DOHH2 (cell line): ENCODE results near the gene SHCBP1L.

Experiments
- H3F3A ChIP-seq: fragments of 200-600 bp; sonication (generic), shearing (Covaris generic); 2 replicates; pipeline ENCODE4 v1.6.0; 2016; ENCODE audit warnings: antibody characterized with exemption, mild to moderate bottlenecking; ENCODE audit not compliant: control insufficient read depth, insufficient read depth
- H3K27ac ChIP-seq: fragments of 200-600 bp; sonication (generic); 2 replicates; pipeline ENCODE4 v1.5.1; 2014; ENCODE audit warnings: low read depth, mild to moderate bottlenecking, low read length, moderate library complexity
- H3K27me3 ChIP-seq: fragments of 200-600 bp; sonication (generic); 2 replicates; pipeline ENCODE4 v1.6.1; 2014; ENCODE audit warnings: mild to moderate bottlenecking, low read length, mixed read lengths; ENCODE audit not compliant: control insufficient read depth
- H3K36me3 ChIP-seq: fragments of 200-600 bp; sonication (generic); 2 replicates; pipeline ENCODE4 v1.6.1; 2014; ENCODE audit warnings: mild to moderate bottlenecking, low read length, moderate library complexity, mixed read lengths; ENCODE audit not compliant: control insufficient read depth
- H3K4me1 ChIP-seq: fragments of 200-600 bp; sonication (generic); 2 replicates; pipeline ENCODE4 v1.6.1; 2014; ENCODE audit warnings: mild to moderate bottlenecking, low read length, mixed read lengths; ENCODE audit not compliant: control insufficient read depth
- H3K4me2 ChIP-seq: fragments of 200-600 bp; sonication (generic); 2 replicates; pipeline ENCODE4 v1.6.0; 2014; ENCODE audit warnings: mild to moderate bottlenecking, low read length, moderate library complexity
- H3K4me3 ChIP-seq: fragments of 200-600 bp; sonication (generic); 2 replicates; pipeline ENCODE4 v1.5.1; 2014; ENCODE audit warnings: mild to moderate bottlenecking, low read length, mixed read lengths
- H3K79me2 ChIP-seq: fragments of 200-600 bp; sonication (generic); 2 replicates; pipeline ENCODE4 v1.6.1; 2014; ENCODE audit warnings: mild to moderate bottlenecking, low read length, mixed read lengths; ENCODE audit not compliant: control insufficient read depth
- H3K9me2 ChIP-seq: fragments of 200-600 bp; sonication (generic); replicated peaks from 2 replicates; pipeline ENCODE4 v1.6.1; 2014; ENCODE audit warnings: mild to moderate bottlenecking, low read length, mixed read lengths; ENCODE audit not compliant: control insufficient read depth
- H3K9me3 ChIP-seq: fragments of 200-600 bp; sonication (generic); 2 replicates; pipeline ENCODE4 v1.6.1; 2014; ENCODE audit warnings: antibody characterized with exemption, low read length, mixed read lengths; ENCODE audit not compliant: control insufficient read depth, insufficient read depth
- H4K20me1 ChIP-seq: fragments of 200-600 bp; sonication (generic); 2 replicates; pipeline ENCODE4 v1.6.0; 2014; ENCODE audit warnings: low read depth, mild to moderate bottlenecking, antibody characterized with exemption, low read length, moderate library complexity; ENCODE audit not compliant: control insufficient read depth, insufficient read depth
- EZH2phosphoT487 ChIP-seq: fragments of 200-600 bp; sonication (generic); IDR thresholded peaks from 2 replicates; pipeline ENCODE4 v1.6.1; 2017; ENCODE audit warnings: borderline replicate concordance, mild to moderate bottlenecking, antibody characterized with exemption, low read length, moderate library complexity, mixed read lengths
- TF ChIP-seq, protein P1 (sequence below): fragments of 200-600 bp; sonication (generic); IDR thresholded peaks from one replicate; pipeline ENCODE4 v1.5.1; 2014; ENCODE audit warnings: antibody characterized with exemption, mild to moderate bottlenecking, low read depth, low read length; ENCODE audit not compliant: poor library complexity, severe bottlenecking

Gene SHCBP1L

DNA sequence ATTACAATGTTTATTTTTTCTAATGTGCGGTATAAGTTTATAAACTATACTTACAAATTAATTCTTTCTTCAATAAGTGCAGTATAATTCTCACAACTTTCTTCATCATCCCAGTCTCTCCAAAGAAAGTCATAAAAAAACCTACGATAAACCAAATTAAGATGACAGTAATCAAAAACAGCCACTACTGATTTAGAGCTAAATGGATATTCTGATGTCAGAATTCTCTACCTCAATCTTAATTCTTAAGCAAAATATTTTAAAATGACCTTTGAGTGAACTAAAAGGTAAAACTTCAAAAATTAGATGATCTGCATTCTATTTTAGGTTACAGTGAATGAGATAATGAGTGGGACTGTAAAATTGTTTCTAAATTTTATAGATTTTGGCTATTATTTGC is 13.6 kb downstream of the SHCBP1L start:
- H3K79me2 ChIP-seq, result no peaks in the 10 kb centered on the region
- no peak overlapping the region for H3K27ac ChIP-seq

DNA sequence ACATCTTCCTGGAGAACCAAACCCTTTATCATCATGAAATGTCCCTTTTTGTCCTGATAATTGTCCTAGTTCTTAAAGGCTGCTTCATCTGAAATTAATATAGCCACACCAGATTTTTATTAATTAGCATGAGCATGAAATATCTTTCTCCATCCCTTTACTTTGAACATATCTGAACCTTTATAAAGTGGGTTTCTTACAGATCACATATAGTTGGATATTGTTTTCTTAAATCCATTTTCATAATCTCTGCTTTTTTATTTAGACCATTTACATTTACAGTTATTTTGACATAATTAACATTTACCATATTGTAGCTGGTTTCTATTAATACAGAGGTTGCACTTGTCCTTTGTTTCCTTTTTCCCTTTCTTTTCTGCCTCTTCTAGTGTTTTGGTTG is 17.2 kb downstream of the SHCBP1L start:
- no peak overlapping the region for H3K4me2 ChIP-seq
- no peaks in the 10 kb centered on the region for H3K4me1 ChIP-seq
- H3F3A ChIP-seq, result no peaks in the 10 kb centered on the region
- H3K27me3 ChIP-seq, result no peaks in the 10 kb centered on the region
- H3K36me3 ChIP-seq, result no peaks in the 10 kb centered on the region
- H3K27ac ChIP-seq, result no peak overlapping the region
- H3K4me3 ChIP-seq, result no peak overlapping the region
- no peaks in the 10 kb centered on the region for H4K20me1 ChIP-seq
- H3K79me2 ChIP-seq, result no peaks in the 10 kb centered on the region
- 0 out of 2 replicates have a peak, but pooled peaks cover 3% of the 10 kb centered on the region for H3K9me3 ChIP-seq
- no peaks in the 10 kb centered on the region for H3K9me2 ChIP-seq
- no peak for TF ChIP-seq EZH2phosphoT487
- TF ChIP-seq, protein P1, sequence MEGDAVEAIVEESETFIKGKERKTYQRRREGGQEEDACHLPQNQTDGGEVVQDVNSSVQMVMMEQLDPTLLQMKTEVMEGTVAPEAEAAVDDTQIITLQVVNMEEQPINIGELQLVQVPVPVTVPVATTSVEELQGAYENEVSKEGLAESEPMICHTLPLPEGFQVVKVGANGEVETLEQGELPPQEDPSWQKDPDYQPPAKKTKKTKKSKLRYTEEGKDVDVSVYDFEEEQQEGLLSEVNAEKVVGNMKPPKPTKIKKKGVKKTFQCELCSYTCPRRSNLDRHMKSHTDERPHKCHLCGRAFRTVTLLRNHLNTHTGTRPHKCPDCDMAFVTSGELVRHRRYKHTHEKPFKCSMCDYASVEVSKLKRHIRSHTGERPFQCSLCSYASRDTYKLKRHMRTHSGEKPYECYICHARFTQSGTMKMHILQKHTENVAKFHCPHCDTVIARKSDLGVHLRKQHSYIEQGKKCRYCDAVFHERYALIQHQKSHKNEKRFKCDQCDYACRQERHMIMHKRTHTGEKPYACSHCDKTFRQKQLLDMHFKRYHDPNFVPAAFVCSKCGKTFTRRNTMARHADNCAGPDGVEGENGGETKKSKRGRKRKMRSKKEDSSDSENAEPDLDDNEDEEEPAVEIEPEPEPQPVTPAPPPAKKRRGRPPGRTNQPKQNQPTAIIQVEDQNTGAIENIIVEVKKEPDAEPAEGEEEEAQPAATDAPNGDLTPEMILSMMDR, result no peak

More for the DNA sequence above, 13.6 kb downstream of the SHCBP1L start:
- no peak overlapping the region for H3K4me2 ChIP-seq
- TF ChIP-seq EZH2phosphoT487, result no peak
- TF ChIP-seq, protein P1, result no peak
- H3K9me3 ChIP-seq, result 0 out of 2 replicates have a peak, but pooled peaks cover 3% of the 10 kb centered on the region
- H3K27me3 ChIP-seq, result no peaks in the 10 kb centered on the region
- no peaks in the 10 kb centered on the region for H3K36me3 ChIP-seq
- H4K20me1 ChIP-seq, result no peaks in the 10 kb centered on the region
- H3K4me1 ChIP-seq, result no peaks in the 10 kb centered on the region
- no peaks in the 10 kb centered on the region for H3K9me2 ChIP-seq
- no peak overlapping the region for H3K4me3 ChIP-seq
- H3F3A ChIP-seq, result no peaks in the 10 kb centered on the region

DNA sequence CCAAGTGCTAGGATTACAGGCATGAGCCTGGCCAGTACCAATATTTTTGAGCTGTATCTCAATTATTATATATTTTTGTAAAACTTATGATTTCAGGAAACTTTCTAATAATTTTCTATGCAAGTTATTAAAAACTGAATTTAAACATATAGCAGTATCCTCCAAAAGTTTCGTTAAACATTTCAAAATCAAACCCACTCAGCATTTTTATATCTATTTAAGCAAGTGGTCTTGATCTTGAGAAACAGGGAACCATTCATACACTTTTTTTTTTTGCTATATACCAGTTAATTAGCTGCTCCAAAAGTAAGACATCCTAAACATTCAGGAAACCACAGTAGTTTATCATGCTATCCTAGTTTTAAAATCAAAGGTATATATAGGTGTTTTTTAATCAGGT is 22.0 kb downstream of the SHCBP1L start:
- Histone ChIP-seq H3K79me2 (no peaks in the 10 kb centered on the region), H4K20me1 (no peaks in the 10 kb centered on the region), H3K9me2 (no peaks in the 10 kb centered on the region), H3K9me3 (0 out of 2 replicates have a peak, but pooled peaks cover 3% of the 10 kb centered on the region), H3F3A (peaks cover 4% of the 10 kb centered on the region; the same call in 1 of the 2 replicates), H3K4me3 (no peak overlapping the region), H3K36me3 (no peaks in the 10 kb centered on the region), H3K27me3 (no peaks in the 10 kb centered on the region), H3K27ac (no peak overlapping the region), H3K4me1 (peaks cover 23% of the 10 kb centered on the region), H3K4me2 (no peak overlapping the region)
- TF ChIP-seq, protein P1, result no peak
- TF ChIP-seq EZH2phosphoT487, result no peak
